ENCODE results near the gene ENTREP1. TPM values are rescaled to one million over a fixed set of nuclear protein-coding genes. Genes with fewer than 3 reads are reported as not detected.

The ENTREP1 gene
- polyA plus RNA-seq, 1 experiment, result 0.02 TPM

- POLR2A ChIA-PET, result no interaction called here
- Histone ChIP-seq H3K4me3 (ENCODE audit: low read depth, low read length) (no peak overlapping the region), H3K36me3 (ENCODE audit: control insufficient read depth, insufficient read depth, low read length) (no peaks in the 10 kb centered on the region), H3K27me3 (ENCODE audit: control insufficient read depth, insufficient read depth, low read length) (peaks cover 4% of the 10 kb centered on the region; the same call in 1 of the 2 replicates)
- CTCF ChIA-PET, result no interaction called here
- DNase-seq (ENCODE audit: low read depth), result no peak
- no peak for TF ChIP-seq CTCF (IDR thresholded peaks at IDR 0.05; ENCODE audit: insufficient read depth, low read depth, low read length)
Measured at GRCh38 chr9:69385581-69386033, 60.6 kb downstream of the ENTREP1 start.

GRCh38 chr9:69386651-69387050 lies 61.6 kb downstream of the ENTREP1 start:
- no peak for TF ChIP-seq CTCF (IDR thresholded peaks at IDR 0.05; ENCODE audit: insufficient read depth, low read depth, low read length)
- ChIA-PET CTCF (interaction anchor here (0.7 kb wide), 1 partner anchor 26 kb away, joined by 3 read pairs; no protein-coding TSS in a partner anchor), POLR2A (no interaction called here)
- Histone ChIP-seq H3K4me3 (ENCODE audit: low read depth, low read length) (no peak overlapping the region), H3K36me3 (ENCODE audit: control insufficient read depth, insufficient read depth, low read length) (no peaks in the 10 kb centered on the region), H3K27me3 (ENCODE audit: control insufficient read depth, insufficient read depth, low read length) (peaks cover 4% of the 10 kb centered on the region; the same call in 1 of the 2 replicates)
- DNase-seq (ENCODE audit: low read depth), result no peak

- DNase-seq (ENCODE audit: low read depth), result no peak
- no peak for TF ChIP-seq CTCF (IDR thresholded peaks at IDR 0.05; ENCODE audit: insufficient read depth, low read depth, low read length)
- H3K4me3 ChIP-seq (ENCODE audit: low read depth, low read length), result no peak overlapping the region
- no peaks in the 10 kb centered on the region for H3K36me3 ChIP-seq (ENCODE audit: control insufficient read depth, insufficient read depth, low read length)
- H3K27me3 ChIP-seq (ENCODE audit: control insufficient read depth, insufficient read depth, low read length), result peaks cover 2% of the 10 kb centered on the region; the same call in 1 of the 2 replicates
- CTCF ChIA-PET, result interaction anchor here (0.6 kb wide), 1 partner anchor 90 kb away, joined by 4 read pairs; no protein-coding TSS in a partner anchor
- POLR2A ChIA-PET, result no interaction called here
Measured at GRCh38 chr9:69388596-69388995, 63.6 kb downstream of the ENTREP1 start.

- Histone ChIP-seq H3K36me3 (ENCODE audit: control insufficient read depth, insufficient read depth, low read length) (no peaks in the 10 kb centered on the region), H3K4me3 (ENCODE audit: low read depth, low read length) (no peak overlapping the region), H3K27me3 (ENCODE audit: control insufficient read depth, insufficient read depth, low read length) (peaks cover 2% of the 10 kb centered on the region; the same call in 1 of the 2 replicates)
- ChIA-PET CTCF (no interaction called here), POLR2A (no interaction called here)
- DNase-seq (ENCODE audit: low read depth), result no peak
- no peak for TF ChIP-seq CTCF (IDR thresholded peaks at IDR 0.05; ENCODE audit: insufficient read depth, low read depth, low read length)
Measured at GRCh38 chr9:69389437-69389995, 64.5 kb downstream of the ENTREP1 start.

GRCh38 chr9:69391487-69391886 lies 66.5 kb downstream of the ENTREP1 start:
- no peaks in the 10 kb centered on the region for H3K36me3 ChIP-seq (ENCODE audit: control insufficient read depth, insufficient read depth, low read length)
- POLR2A ChIA-PET, result no interaction called here
- H3K27me3 ChIP-seq (ENCODE audit: control insufficient read depth, insufficient read depth, low read length), result peaks cover 2% of the 10 kb centered on the region; the same call in 1 of the 2 replicates

More at GRCh38 chr9:69391487-69391886, 66.5 kb downstream of the ENTREP1 start:
- DNase-seq (ENCODE audit: low read depth), result no peak
- no peak for TF ChIP-seq CTCF (IDR thresholded peaks at IDR 0.05; ENCODE audit: insufficient read depth, low read depth, low read length)
- CTCF ChIA-PET, result no interaction called here
- H3K4me3 ChIP-seq (ENCODE audit: low read depth, low read length), result no peak overlapping the region
